NCI-H774 (cell line): ENCODE measurements around the gene CDH8.
"Not testable (repeated sequence)": the region's sequence is repeated elsewhere in the genome, so short reads cannot be mapped to it uniquely, and the experiment has no call there.

Experiments used
- DNase-seq: peaks from one replicate; lab custom pipeline; 2025; lab: John Stamatoyannopoulos, UW

The CDH8 gene

DNA sequence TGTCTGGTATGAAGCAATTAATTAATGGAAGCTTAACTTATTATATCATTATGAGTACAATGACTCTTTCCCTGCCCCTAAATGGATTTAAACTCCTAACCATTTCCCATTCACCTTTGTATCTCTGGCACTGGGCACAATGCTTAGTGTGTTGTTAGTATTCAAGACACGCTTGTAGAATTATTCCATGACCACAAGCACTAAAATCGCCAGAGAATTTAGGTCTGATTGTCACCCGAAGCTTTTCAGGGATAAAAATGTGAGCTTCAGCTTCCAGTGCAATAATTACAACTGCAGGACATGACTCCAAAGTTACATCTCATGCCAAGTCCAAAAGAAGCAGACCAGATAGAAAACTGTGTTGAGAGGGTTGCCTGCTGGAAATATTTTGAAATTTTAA, 101.6 kb downstream of the CDH8 start:
- no peak for DNase-seq

GRCh38 chr16:61929776-61930175, 106.5 kb downstream of the CDH8 start:
- DNase-seq: no peak

- peak; percentile 57 for DNase-seq
Measured at GRCh38 chr16:61926766-61927165, 109.5 kb downstream of the CDH8 start.

DNA sequence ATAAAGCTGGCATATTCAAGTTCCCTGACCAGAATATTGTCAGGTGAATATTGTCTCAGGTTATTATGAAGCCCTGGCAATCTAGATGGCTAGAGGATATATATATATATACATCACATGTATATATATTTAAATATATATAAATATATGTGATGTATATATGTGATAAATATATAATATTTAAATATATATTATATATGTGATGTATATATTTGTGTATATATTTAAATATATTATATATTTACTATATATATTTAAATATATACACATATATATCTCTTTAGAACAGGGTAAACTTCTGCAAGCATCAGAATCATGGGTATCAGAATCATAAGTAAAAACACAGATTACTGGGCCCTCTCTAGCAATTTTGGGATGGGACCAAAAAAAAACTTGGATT, 112.6 kb downstream of the CDH8 start:
- DNase-seq: no peak

GRCh38 chr16:61921373-61921772, 114.9 kb downstream of the CDH8 start:
- no peak for DNase-seq

DNA sequence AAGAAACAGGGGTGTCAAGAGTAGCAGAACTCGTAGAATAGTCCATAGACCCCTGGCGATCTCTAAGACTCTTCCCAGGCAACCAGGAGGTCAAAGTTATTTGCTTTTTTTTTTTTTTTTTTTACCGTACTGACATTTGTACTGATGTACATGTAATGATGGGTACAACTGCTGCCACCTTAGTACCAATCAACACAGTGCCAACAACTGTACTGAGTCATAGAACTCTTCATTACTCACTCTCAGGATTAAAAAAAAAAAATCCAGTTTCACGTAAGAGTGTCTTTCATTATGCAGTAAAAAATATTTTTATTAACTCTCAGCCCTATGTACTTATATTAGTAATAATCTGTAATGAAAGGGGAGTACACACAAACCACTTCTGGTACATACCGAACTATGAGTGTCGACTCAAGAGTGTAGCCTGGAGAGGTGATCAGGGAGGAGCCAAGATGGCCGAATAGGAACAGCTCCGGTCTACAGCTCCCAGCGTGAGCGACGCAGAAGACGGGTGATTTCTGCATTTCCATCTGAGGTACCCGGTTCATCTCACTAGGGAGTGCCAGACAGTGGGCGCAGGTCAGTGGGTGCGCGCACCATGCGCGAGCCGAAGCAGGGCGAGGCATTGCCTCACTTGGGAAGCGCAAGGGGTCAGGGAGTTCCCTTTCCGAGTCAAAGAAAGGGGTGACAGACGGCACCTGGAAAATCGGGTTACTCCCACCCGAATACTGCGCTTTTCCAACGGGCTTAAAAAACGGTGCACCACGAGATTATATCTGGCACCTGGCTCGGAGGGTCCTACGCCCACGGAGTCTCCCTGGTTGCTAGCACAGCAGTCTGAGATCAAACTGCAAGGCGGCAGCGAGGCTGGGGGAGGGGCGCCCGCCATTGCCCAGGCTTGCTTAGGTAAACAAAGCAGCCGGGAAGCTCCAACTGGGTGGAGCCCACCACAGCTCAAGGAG, 118.1 kb downstream of the CDH8 start:
- DNase-seq: not testable (repeated sequence)

DNA sequence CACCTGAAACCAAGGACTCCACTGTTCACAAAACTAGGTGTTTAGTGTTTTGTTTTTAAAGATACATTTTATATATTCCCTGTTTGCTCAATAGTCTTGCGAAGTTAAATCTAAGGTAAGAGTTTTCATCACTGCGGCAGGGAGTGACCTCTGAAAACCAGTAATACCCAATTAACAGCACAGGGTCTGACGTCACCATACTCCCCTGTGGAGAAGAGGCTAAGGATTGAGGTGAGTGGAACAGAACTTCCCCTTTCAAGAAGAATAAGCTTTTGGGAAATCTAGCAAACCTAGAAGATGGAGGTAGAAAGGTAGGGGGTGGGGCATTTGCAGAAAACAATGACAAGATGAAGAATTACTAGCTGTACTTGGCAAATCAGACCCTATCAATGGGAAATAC, 120.7 kb downstream of the CDH8 start:
- DNase-seq: no peak

DNA sequence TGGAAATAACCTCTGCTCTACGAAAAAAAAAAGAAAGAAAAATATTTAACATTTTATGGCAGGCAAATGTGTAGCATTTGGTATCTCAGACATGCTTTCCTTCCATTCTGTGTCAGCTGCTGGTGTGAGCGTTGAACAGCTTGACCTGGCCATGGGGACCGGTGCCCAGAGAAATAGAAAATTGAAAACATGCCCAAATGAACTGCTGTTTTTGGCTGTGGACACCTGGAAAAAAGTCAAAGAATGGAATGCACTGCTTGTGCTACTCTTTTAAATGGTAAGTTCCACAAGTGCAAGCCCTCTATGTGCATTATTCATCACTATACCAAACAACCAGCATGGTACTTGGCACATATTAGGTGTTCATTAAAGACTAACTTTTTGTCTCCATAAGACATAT, 127.2 kb downstream of the CDH8 start:
- no peak for DNase-seq

DNA sequence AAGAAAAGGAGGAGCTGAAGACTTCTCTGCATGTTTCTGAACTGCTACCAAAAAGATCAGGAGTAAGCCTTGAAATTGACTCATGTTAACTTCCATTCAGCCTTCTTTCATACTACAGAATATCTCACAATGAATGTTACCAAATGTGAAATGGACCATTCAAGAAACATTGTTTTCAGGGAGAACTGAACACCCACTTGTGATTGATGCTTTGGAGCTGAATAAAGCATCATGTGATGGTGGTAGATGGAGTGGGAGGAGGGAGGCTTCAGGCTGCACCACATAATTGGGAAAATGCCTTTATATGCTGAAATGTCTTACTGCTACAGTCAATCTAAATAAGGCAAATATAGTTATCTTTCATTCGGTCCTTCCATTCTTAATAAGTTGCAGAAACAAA, 127.8 kb downstream of the CDH8 start:
- DNase-seq: no peak

GRCh38 chr16:61901689-61902088, 134.5 kb downstream of the CDH8 start:
- no peak for DNase-seq

DNA sequence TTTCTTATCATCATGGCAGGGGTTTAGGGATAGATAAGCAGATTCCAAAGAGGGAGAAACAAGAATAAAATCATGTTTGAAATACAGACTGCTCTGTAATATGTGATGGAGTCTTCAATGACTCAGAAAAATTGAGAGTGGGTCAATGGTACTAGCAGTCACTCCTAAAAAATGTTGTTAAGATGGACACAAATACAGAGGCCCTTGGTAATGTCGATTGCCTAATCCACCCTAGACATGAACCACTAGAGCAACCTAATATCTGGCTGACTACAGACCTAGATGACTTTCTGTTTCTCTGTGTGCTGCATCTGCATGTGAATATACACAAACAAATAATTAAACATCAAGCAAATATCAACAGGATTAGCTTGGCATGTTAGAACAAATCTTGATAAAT, 135.8 kb downstream of the CDH8 start:
- no peak for DNase-seq

DNA sequence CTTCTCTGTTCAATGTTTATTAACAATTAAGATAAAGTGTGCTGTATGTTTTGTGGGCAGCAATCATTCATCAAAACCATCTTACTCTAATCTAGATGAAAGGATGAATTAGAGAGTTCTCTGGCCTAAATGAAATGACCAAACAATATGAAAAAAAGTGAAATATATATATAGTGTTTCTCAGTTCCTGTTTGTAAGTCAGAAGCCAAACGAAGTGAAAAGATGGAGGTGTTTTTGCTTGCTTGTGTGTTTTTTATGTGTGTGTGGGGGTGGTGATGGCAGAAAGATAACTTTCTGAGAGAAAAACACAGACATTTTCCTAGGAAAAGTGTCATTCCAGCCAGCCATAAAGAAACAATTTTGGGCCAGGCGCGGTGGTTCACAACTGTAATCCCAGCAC, 138.6 kb downstream of the CDH8 start:
- DNase-seq: no peak

GRCh38 chr16:61892531-61892930, 143.7 kb downstream of the CDH8 start:
- no peak for DNase-seq

GRCh38 chr16:61891460-61891859, 144.8 kb downstream of the CDH8 start:
- no peak for DNase-seq

DNA sequence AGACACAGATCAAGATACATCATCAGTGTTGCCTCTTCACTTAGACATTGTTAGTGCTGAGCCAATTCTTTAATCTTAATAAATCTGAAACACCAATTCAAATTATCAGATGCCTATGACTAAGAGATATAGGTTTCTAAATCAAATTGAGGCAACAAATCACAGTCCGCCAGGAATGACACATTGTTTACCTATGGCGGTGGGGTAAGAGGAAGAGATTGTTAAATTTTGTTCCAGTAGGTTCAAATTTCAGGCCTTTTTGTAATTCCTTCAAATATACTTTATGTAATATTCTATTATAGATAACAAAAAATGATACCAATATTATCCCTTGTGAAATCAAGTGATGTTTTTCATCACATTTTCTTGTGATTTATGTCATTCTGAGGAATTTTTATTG, 145.9 kb downstream of the CDH8 start:
- no peak for DNase-seq

DNA sequence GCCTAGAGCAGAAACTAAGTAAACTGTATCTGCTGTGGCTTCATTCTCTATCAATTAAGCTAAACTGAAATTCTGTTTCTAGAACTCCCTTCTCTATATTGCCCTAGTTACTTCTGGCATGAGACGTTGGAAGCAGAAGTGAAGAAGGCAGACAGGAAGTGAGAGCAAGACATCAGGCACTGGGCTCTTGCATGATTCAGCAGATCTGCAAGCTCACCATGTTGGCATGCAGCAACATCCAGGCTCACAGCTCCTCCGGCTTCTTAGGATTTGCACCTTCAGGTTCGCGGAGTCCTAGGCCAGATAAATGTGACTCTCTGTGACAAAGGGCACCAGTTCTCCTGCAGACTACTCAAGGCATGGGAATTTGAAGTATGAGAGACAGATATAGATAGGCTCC, 148.3 kb downstream of the CDH8 start:
- no peak for DNase-seq

GRCh38 chr16:61885343-61885742, 150.9 kb downstream of the CDH8 start:
- no peak for DNase-seq

GRCh38 chr16:61879306-61879705, 156.9 kb downstream of the CDH8 start:
- no peak for DNase-seq

DNA sequence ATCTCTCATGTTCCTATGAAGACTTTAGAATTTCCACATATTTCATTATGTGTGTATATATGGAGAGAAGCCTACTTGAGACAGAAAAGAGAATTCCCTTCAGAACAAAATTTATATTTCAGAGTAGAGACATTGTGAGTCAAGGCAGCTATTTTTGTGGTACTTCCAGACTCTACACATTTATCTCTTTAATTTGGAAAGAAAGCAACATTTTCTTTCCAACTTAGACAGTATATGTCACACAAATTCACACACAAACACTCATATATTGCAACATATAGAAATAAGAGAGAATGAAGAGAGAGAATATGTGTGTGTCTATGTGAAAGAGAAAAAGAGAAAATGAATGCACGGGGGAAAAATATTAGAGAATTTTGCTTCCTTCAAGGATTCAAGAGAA, 158.8 kb downstream of the CDH8 start:
- no peak for DNase-seq

- DNase-seq: no peak
Measured at GRCh38 chr16:61872778-61873119, 163.5 kb downstream of the CDH8 start.

DNA sequence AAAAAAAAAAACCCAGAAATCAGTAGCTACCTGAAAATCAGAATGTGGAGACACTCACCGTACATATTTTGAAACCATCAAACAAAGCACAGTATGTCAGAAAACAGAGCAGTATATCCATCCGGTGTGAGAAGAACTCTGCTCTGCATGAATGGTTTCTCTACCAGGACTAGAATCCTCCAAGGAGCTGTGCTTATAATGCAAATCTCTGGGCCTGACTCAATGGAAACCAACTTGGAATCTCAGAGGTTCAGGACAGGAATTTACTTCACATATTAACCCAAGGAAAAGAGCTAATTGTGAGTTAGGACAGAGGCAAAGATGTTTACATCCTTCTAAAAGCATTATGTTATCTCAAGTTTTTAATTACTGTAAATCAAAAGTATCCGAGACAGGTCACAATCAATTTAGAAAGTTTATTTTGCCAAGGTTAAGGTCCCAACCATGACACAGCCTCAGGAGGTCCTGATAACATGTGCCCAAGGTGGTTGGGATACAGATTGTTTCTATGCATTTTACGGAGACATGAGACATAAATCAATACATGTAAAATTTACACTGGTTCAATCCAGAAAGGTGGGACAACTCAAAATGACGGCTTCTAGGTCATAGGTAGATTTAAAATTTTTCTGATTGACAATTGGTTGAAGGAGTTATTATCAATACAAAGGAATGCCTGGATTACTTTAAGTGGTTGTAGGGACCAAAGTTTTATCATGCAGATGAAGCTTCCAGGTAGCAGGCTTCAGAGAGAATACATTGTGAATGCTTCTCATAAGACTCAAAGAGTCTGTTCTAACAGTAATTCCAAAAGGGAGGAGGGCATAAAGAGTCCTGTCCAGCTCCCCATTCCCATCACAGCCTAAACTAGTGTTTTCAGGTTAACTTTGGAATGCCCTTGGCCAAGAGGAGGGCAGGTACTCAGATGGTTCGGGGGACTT, 164.1 kb downstream of the CDH8 start:
- DNase-seq: no peak

GRCh38 chr16:61862221-61863155, 173.8 kb downstream of the CDH8 start:
- no peak for DNase-seq
